Measurements from ENCODE around the gene EPHA3.

DNA sequence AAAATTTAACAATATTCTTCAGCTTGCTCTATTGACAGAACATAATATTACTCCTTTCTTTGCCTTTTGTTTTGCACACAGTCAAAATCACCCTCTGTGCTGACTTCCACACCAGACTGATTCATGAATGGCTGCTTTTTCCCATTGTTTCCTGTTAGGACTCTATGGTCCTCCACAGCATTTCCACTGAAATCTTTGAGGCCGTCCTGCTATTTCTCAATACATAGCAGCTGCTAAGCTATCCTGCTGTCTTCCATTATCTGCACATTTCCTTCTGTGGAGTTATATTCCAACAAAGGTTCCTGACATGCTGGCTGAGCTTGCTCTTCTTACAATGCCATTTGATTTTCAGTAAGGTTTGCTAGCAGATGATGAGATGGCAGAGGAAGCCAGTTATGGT lies 153.3 kb downstream of the EPHA3 start:
- TF ChIP-seq, protein P1, sequence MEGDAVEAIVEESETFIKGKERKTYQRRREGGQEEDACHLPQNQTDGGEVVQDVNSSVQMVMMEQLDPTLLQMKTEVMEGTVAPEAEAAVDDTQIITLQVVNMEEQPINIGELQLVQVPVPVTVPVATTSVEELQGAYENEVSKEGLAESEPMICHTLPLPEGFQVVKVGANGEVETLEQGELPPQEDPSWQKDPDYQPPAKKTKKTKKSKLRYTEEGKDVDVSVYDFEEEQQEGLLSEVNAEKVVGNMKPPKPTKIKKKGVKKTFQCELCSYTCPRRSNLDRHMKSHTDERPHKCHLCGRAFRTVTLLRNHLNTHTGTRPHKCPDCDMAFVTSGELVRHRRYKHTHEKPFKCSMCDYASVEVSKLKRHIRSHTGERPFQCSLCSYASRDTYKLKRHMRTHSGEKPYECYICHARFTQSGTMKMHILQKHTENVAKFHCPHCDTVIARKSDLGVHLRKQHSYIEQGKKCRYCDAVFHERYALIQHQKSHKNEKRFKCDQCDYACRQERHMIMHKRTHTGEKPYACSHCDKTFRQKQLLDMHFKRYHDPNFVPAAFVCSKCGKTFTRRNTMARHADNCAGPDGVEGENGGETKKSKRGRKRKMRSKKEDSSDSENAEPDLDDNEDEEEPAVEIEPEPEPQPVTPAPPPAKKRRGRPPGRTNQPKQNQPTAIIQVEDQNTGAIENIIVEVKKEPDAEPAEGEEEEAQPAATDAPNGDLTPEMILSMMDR (conservative IDR thresholded peaks at IDR 0.05) = no peak
- no peak for TF ChIP-seq ZFX (IDR thresholded peaks at IDR 0.05)

Measured in C4-2B (cell line).